Measurements from ENCODE around the gene CHRDL1. TPM values are rescaled to one million over a fixed set of nuclear protein-coding genes. Genes with fewer than 3 reads are reported as not detected.

Gene CHRDL1
- total RNA-seq, 1 donor from 2014 or later, result 4.8 TPM

DNA sequence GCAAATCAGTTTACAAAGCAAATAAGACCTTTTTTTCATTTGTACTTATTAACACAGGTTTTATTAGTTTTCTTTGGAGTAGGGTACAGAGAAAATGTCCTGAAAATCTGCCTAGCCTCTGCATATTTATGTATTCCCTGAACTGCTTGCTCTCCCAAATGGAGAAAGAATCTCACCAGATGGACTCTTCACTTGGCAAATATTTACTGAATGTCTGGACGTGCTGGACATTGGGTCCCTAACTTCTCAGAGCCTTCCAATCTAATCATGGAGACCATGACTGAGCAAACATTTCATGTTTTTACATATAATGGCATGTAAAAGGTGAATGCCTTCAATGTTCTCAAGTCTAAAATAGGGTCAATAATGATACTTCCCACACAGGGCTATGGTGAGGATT is 126.0 kb downstream of the CHRDL1 start:
- DNase-seq (ENCODE audit: low read depth), result no peak
- H3K27me3 Mint-ChIP-seq (ENCODE audit: low read depth, unreplicated experiment), result peaks cover 2% of the 10 kb centered on the region
- no peak for TF ChIP-seq EZH2 (IDR thresholded peaks at IDR 0.05; ENCODE audit: insufficient read depth, low read length)
- TF ChIP-seq, protein P1, sequence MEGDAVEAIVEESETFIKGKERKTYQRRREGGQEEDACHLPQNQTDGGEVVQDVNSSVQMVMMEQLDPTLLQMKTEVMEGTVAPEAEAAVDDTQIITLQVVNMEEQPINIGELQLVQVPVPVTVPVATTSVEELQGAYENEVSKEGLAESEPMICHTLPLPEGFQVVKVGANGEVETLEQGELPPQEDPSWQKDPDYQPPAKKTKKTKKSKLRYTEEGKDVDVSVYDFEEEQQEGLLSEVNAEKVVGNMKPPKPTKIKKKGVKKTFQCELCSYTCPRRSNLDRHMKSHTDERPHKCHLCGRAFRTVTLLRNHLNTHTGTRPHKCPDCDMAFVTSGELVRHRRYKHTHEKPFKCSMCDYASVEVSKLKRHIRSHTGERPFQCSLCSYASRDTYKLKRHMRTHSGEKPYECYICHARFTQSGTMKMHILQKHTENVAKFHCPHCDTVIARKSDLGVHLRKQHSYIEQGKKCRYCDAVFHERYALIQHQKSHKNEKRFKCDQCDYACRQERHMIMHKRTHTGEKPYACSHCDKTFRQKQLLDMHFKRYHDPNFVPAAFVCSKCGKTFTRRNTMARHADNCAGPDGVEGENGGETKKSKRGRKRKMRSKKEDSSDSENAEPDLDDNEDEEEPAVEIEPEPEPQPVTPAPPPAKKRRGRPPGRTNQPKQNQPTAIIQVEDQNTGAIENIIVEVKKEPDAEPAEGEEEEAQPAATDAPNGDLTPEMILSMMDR (IDR thresholded peaks at IDR 0.05; ENCODE audit: insufficient read depth, low read depth, low read length), result no peak
- Histone ChIP-seq H3K9ac (ENCODE audit: low read length) (no peak overlapping the region), H3K9me3 (ENCODE audit: insufficient read depth, low read depth, low read length) (no peaks in the 10 kb centered on the region), H3K4me1 (ENCODE audit: insufficient read depth, low read length) (no peaks in the 10 kb centered on the region), H3K27ac (ENCODE audit: low read depth, low read length) (no peak overlapping the region), H3K4me3 (ENCODE audit: insufficient read depth, low read depth, low read length) (no peak overlapping the region), H4K20me1 (ENCODE audit: insufficient read depth, low read length) (no peaks in the 10 kb centered on the region), H3K36me3 (ENCODE audit: insufficient read depth, low read length) (no peaks in the 10 kb centered on the region), H2AFZ (ENCODE audit: low read depth, low read length) (no peak overlapping the region), H3K79me2 (ENCODE audit: insufficient read depth, low read length) (no peaks in the 10 kb centered on the region), H3K27me3 (ENCODE audit: insufficient read depth, low read length) (no peaks in the 10 kb centered on the region), H3K4me2 (ENCODE audit: low read length) (no peak overlapping the region)
- no peak overlapping the region for H3K27ac Mint-ChIP-seq (ENCODE audit: unreplicated experiment)
- H3K9me3 Mint-ChIP-seq (ENCODE audit: unreplicated experiment), result no peaks in the 10 kb centered on the region
- no peaks in the 10 kb centered on the region for H3K36me3 Mint-ChIP-seq (ENCODE audit: low read depth, unreplicated experiment)
- FAIRE-seq, result no peak
- H3K4me1 Mint-ChIP-seq (ENCODE audit: low read depth, unreplicated experiment), result peaks cover 2% of the 10 kb centered on the region
- H3K4me3 Mint-ChIP-seq (ENCODE audit: unreplicated experiment), result no peak overlapping the region

DNA sequence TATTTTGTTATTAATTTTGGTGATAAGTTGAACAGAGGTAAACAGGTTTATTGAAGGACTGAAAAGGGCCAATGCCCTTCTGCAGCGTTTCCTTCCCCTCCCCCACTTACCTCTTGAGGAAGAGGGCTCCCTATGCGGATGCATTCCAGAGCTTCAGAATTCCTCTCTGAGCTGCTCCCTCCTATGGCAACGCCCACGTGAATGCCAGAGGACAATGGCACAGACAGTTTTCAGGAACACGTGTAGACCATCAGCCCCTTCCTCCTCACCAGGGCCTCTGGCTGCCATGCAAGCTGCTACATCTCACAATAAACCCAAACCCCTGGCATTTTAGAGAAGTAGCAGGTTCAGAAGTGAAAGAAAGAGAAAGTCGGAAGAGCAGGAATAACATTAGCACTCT is 127.9 kb downstream of the CHRDL1 start:
- Histone ChIP-seq H3K9ac (ENCODE audit: low read length) (no peak overlapping the region), H3K4me3 (ENCODE audit: insufficient read depth, low read depth, low read length) (no peak overlapping the region), H4K20me1 (ENCODE audit: insufficient read depth, low read length) (no peaks in the 10 kb centered on the region), H3K4me2 (ENCODE audit: low read length) (no peak overlapping the region), H3K27me3 (ENCODE audit: insufficient read depth, low read length) (no peaks in the 10 kb centered on the region), H3K9me3 (ENCODE audit: insufficient read depth, low read depth, low read length) (no peaks in the 10 kb centered on the region), H2AFZ (ENCODE audit: low read depth, low read length) (no peak overlapping the region), H3K4me1 (ENCODE audit: insufficient read depth, low read length) (no peaks in the 10 kb centered on the region), H3K27ac (ENCODE audit: low read depth, low read length) (no peak overlapping the region), H3K79me2 (ENCODE audit: insufficient read depth, low read length) (no peaks in the 10 kb centered on the region), H3K36me3 (ENCODE audit: insufficient read depth, low read length) (no peaks in the 10 kb centered on the region)
- Mint-ChIP-seq H3K27me3 (ENCODE audit: low read depth, unreplicated experiment) (peaks cover 2% of the 10 kb centered on the region), H3K4me1 (ENCODE audit: low read depth, unreplicated experiment) (peaks cover 2% of the 10 kb centered on the region), H3K27ac (ENCODE audit: unreplicated experiment) (peak overlapping the region; percentile 92), H3K36me3 (ENCODE audit: low read depth, unreplicated experiment) (no peaks in the 10 kb centered on the region), H3K9me3 (ENCODE audit: unreplicated experiment) (no peaks in the 10 kb centered on the region), H3K4me3 (ENCODE audit: unreplicated experiment) (no peak overlapping the region)
- TF ChIP-seq, protein P1 (IDR thresholded peaks at IDR 0.05; ENCODE audit: insufficient read depth, low read depth, low read length), result no peak
- no peak for TF ChIP-seq EZH2 (IDR thresholded peaks at IDR 0.05; ENCODE audit: insufficient read depth, low read length)
- no peak for FAIRE-seq
- DNase-seq (ENCODE audit: low read depth), result no peak

- H3K9me3 Mint-ChIP-seq (ENCODE audit: unreplicated experiment), result no peaks in the 10 kb centered on the region
Measured at GRCh38 chrX:110665223-110666002, 130.2 kb downstream of the CHRDL1 start.

More at GRCh38 chrX:110665223-110666002, 130.2 kb downstream of the CHRDL1 start:
- H2AFZ ChIP-seq (ENCODE audit: low read depth, low read length), result no peak overlapping the region
- no peaks in the 10 kb centered on the region for H3K36me3 Mint-ChIP-seq (ENCODE audit: low read depth, unreplicated experiment)
- no peak overlapping the region for H3K27ac Mint-ChIP-seq (ENCODE audit: unreplicated experiment)
- no peaks in the 10 kb centered on the region for H3K79me2 ChIP-seq (ENCODE audit: insufficient read depth, low read length)
- H3K4me1 ChIP-seq (ENCODE audit: insufficient read depth, low read length), result no peaks in the 10 kb centered on the region
- no peak for TF ChIP-seq EZH2 (IDR thresholded peaks at IDR 0.05; ENCODE audit: insufficient read depth, low read length)
- TF ChIP-seq, protein P1 (IDR thresholded peaks at IDR 0.05; ENCODE audit: insufficient read depth, low read depth, low read length), result peak; percentile 48
- H4K20me1 ChIP-seq (ENCODE audit: insufficient read depth, low read length), result no peaks in the 10 kb centered on the region
- FAIRE-seq (peak; percentile 52), DNase-seq (ENCODE audit: low read depth) (no peak)
- H3K27ac ChIP-seq (ENCODE audit: low read depth, low read length), result no peak overlapping the region
- H3K4me3 Mint-ChIP-seq (ENCODE audit: unreplicated experiment), result no peak overlapping the region
- peaks cover 2% of the 10 kb centered on the region for H3K4me1 Mint-ChIP-seq (ENCODE audit: low read depth, unreplicated experiment)
- H3K4me3 ChIP-seq (ENCODE audit: insufficient read depth, low read depth, low read length), result no peak overlapping the region
- no peaks in the 10 kb centered on the region for H3K9me3 ChIP-seq (ENCODE audit: insufficient read depth, low read depth, low read length)
- peaks cover 2% of the 10 kb centered on the region for H3K27me3 Mint-ChIP-seq (ENCODE audit: low read depth, unreplicated experiment)
- no peaks in the 10 kb centered on the region for H3K36me3 ChIP-seq (ENCODE audit: insufficient read depth, low read length)
- H3K27me3 ChIP-seq (ENCODE audit: insufficient read depth, low read length), result no peaks in the 10 kb centered on the region
- no peak overlapping the region for H3K9ac ChIP-seq (ENCODE audit: low read length)
- H3K4me2 ChIP-seq (ENCODE audit: low read length), result no peak overlapping the region
